ENCODE results near the gene SLC66A1. TPM values are rescaled to one million over a fixed set of nuclear protein-coding genes. Genes with fewer than 3 reads are reported as not detected.

SLC66A1 gene
- polyA plus RNA-seq, 3 donors: 6.7 to 12.7 (median 12.5) TPM

GRCh38 chr1:19351873-19352272 lies 39.7 kb downstream of the SLC66A1 start:
- 77 to 82% (median 79%) methylated on average over 10 of the region's 10 CpGs for WGBS, 3 donors
- H3K27ac ChIP-seq (ENCODE audit: low read depth, low read length): no peak overlapping the region

GRCh38 chr1:19352839-19353238 lies 40.7 kb downstream of the SLC66A1 start:
- 87 to 91% (median 89%) methylated on average over 14 of the region's 14 CpGs for WGBS, 3 donors
- H3K27ac ChIP-seq (ENCODE audit: low read depth, low read length): no peak overlapping the region

GRCh38 chr1:19353596-19353995 lies 41.5 kb downstream of the SLC66A1 start:
- H3K27ac ChIP-seq (ENCODE audit: low read depth, low read length): no peak overlapping the region
- 73 to 81% (median 77%) methylated on average over 8 of the region's 8 CpGs for WGBS, 3 donors

- WGBS, 3 donors: 80 to 83% (median 82%) methylated on average over 6 of the region's 6 CpGs
Measured at GRCh38 chr1:19354531-19354981, 42.4 kb downstream of the SLC66A1 start.

GRCh38 chr1:19356266-19356665 lies 44.1 kb downstream of the SLC66A1 start:
- no peak overlapping the region for H3K27ac ChIP-seq (ENCODE audit: low read depth, low read length)
- 93 to 96% (median 95%) methylated on average over 5 of the region's 5 CpGs for WGBS, 3 donors

More at GRCh38 chr1:19354531-19354981, 42.4 kb downstream of the SLC66A1 start:
- H3K27ac ChIP-seq (ENCODE audit: low read depth, low read length): no peak overlapping the region

GRCh38 chr1:19357299-19357986 lies 45.3 kb downstream of the SLC66A1 start:
- WGBS, 3 donors: 88 to 92% (median 90%) methylated on average over 13 of the region's 13 CpGs
- H3K27ac ChIP-seq (ENCODE audit: low read depth, low read length): no peak overlapping the region

- WGBS, 3 donors: 87 to 91% (median 89%) methylated on average over 8 of the region's 8 CpGs
- H3K27ac ChIP-seq (ENCODE audit: low read depth, low read length): no peak overlapping the region
Measured at GRCh38 chr1:19358710-19359109, 46.6 kb downstream of the SLC66A1 start.

- no peak overlapping the region for H3K27ac ChIP-seq (ENCODE audit: low read depth, low read length)
- WGBS, 3 donors: 76 to 88% (median 78%) methylated on average over 11 of the region's 11 CpGs
Measured at GRCh38 chr1:19359357-19359756, 47.2 kb downstream of the SLC66A1 start.

- WGBS, 3 donors: 43 to 75% (median 45%) methylated on average over 6 of the region's 6 CpGs
- H3K27ac ChIP-seq (ENCODE audit: low read depth, low read length): no peak overlapping the region
Measured at GRCh38 chr1:19360016-19360415, 47.9 kb downstream of the SLC66A1 start.

- 59 to 86% (median 63%) methylated on average over 11 of the region's 11 CpGs for WGBS, 3 donors
- H3K27ac ChIP-seq (ENCODE audit: low read depth, low read length): no peak overlapping the region
Measured at GRCh38 chr1:19360432-19360831, 48.3 kb downstream of the SLC66A1 start.

- no peak overlapping the region for H3K27ac ChIP-seq (ENCODE audit: low read depth, low read length)
- 83 to 91% (median 91%) methylated on average over 18 of the region's 18 CpGs for WGBS, 3 donors
Measured at GRCh38 chr1:19360843-19361610, 48.9 kb downstream of the SLC66A1 start.

GRCh38 chr1:19361611-19362147 lies 49.6 kb downstream of the SLC66A1 start:
- H3K27ac ChIP-seq (ENCODE audit: low read depth, low read length): no peak overlapping the region
- 64 to 84% (median 72%) methylated on average over 8 of the region's 8 CpGs for WGBS, 3 donors

GRCh38 chr1:19363536-19364152 lies 51.5 kb downstream of the SLC66A1 start:
- WGBS, 3 donors: 66 to 78% (median 69%) methylated on average over 8 of the region's 8 CpGs
- no peak overlapping the region for H3K27ac ChIP-seq (ENCODE audit: low read depth, low read length)

GRCh38 chr1:19365721-19366120 lies 53.6 kb downstream of the SLC66A1 start:
- H3K27ac ChIP-seq (ENCODE audit: low read depth, low read length): no peak overlapping the region
- WGBS, 3 donors: 65 to 93% (median 84%) methylated on average over 10 of the region's 10 CpGs

- 84 to 92% (median 89%) methylated on average over 18 of the region's 18 CpGs for WGBS, 3 donors
- no peak overlapping the region for H3K27ac ChIP-seq (ENCODE audit: low read depth, low read length)
Measured at GRCh38 chr1:19366599-19367536, 54.7 kb downstream of the SLC66A1 start.

GRCh38 chr1:19367584-19368041 lies 55.5 kb downstream of the SLC66A1 start:
- 70 to 79% (median 76%) methylated on average over 13 of the region's 13 CpGs for WGBS, 3 donors
- no peak overlapping the region for H3K27ac ChIP-seq (ENCODE audit: low read depth, low read length)

- H3K27ac ChIP-seq (ENCODE audit: low read depth, low read length): no peak overlapping the region
- 86 to 97% (median 87%) methylated on average over 5 of the region's 5 CpGs for WGBS, 3 donors
Measured at GRCh38 chr1:19368050-19368449, 55.9 kb downstream of the SLC66A1 start.

- no peak overlapping the region for H3K27ac ChIP-seq (ENCODE audit: low read depth, low read length)
- 64 to 89% (median 78%) methylated on average over 5 of the region's 5 CpGs for WGBS, 3 donors
Measured at GRCh38 chr1:19368964-19369363, 56.8 kb downstream of the SLC66A1 start.
